Astrocyte (in vitro differentiated cells and primary cell): ENCODE results near the gene LTB4R. TPM values are rescaled to one million over a fixed set of nuclear protein-coding genes. Genes with fewer than 3 reads are reported as not detected.

Source experiments
- DNase-seq: peaks from one replicate; pipeline ENCODE4 v3.0.0-alpha.2; 2010; ENCODE audit warnings: low read depth
- FAIRE-seq: peaks from 2 replicates; lab custom pipeline; 2011; peaks lifted over from hg19 to GRCh38; lab: Jason Lieb, UNC
- H2AFZ ChIP-seq: 2 replicates; pipeline ENCODE4 v1.6.0; 2012; ENCODE audit warnings: low read depth, low read length, inconsistent platforms
- H3K27ac ChIP-seq: 2 replicates; pipeline ENCODE4 v1.5.1; 2011; ENCODE audit warnings: low read depth, low read length, inconsistent platforms
- H3K27me3 ChIP-seq: 2 replicates; pipeline ENCODE4 v1.6.0; 2011; ENCODE audit warnings: low read length, inconsistent platforms; ENCODE audit not compliant: insufficient read depth
- H3K36me3 ChIP-seq: 2 replicates; pipeline ENCODE4 v1.5.1; 2011; ENCODE audit warnings: low read length, inconsistent platforms; ENCODE audit not compliant: insufficient read depth
- H3K4me1 ChIP-seq: 2 replicates; pipeline ENCODE4 v1.5.1; 2011; ENCODE audit warnings: low read length, inconsistent platforms; ENCODE audit not compliant: insufficient read depth
- H3K4me2 ChIP-seq: 2 replicates; pipeline ENCODE4 v1.6.0; 2012; ENCODE audit warnings: low read length, inconsistent platforms
- H3K4me3 ChIP-seq: 2 replicates; pipeline ENCODE4 v1.5.1; 2011; ENCODE audit warnings: low read depth, mild to moderate bottlenecking, low read length, inconsistent platforms; ENCODE audit not compliant: insufficient read depth
- H3K79me2 ChIP-seq: 2 replicates; pipeline ENCODE4 v1.6.0; 2012; ENCODE audit warnings: mild to moderate bottlenecking, low read length, inconsistent platforms; ENCODE audit not compliant: insufficient read depth
- H3K9ac ChIP-seq: 2 replicates; pipeline ENCODE4 v1.6.0; 2012; ENCODE audit warnings: mild to moderate bottlenecking, low read length, inconsistent platforms
- H3K9me3 ChIP-seq: 2 replicates; pipeline ENCODE4 v1.5.1; 2012; ENCODE audit warnings: low read depth, mild to moderate bottlenecking, low read length, inconsistent platforms; ENCODE audit not compliant: insufficient read depth
- H4K20me1 ChIP-seq: 2 replicates; pipeline ENCODE4 v1.6.0; 2012; ENCODE audit warnings: low read length, inconsistent platforms; ENCODE audit not compliant: insufficient read depth
- H3K27ac Mint-ChIP-seq: one replicate; pipeline ENCODE4 v1.8.0; 2021; ENCODE audit warnings: mild to moderate bottlenecking, mixed read lengths; ENCODE audit not compliant: unreplicated experiment
- H3K27me3 Mint-ChIP-seq: one replicate; pipeline ENCODE4 v1.8.0; 2021; ENCODE audit warnings: low read depth, mixed read lengths; ENCODE audit not compliant: unreplicated experiment
- H3K36me3 Mint-ChIP-seq: one replicate; pipeline ENCODE4 v1.8.0; 2021; ENCODE audit warnings: low read depth, mixed read lengths; ENCODE audit not compliant: unreplicated experiment
- H3K4me1 Mint-ChIP-seq: one replicate; pipeline ENCODE4 v1.8.0; 2021; ENCODE audit warnings: low read depth, mixed read lengths; ENCODE audit not compliant: unreplicated experiment
- H3K4me3 Mint-ChIP-seq: one replicate; pipeline ENCODE4 v1.8.0; 2021; ENCODE audit warnings: mild to moderate bottlenecking, moderate library complexity, mixed read lengths; ENCODE audit not compliant: unreplicated experiment
- H3K9me3 Mint-ChIP-seq: one replicate; pipeline ENCODE4 v1.8.0; 2021; ENCODE audit warnings: mild to moderate bottlenecking, mixed read lengths; ENCODE audit not compliant: unreplicated experiment
- CTCF ChIP-seq: IDR thresholded peaks from 2 replicates; pipeline ENCODE4 v1.5.1; 2011; ENCODE audit warnings: low read depth, mild to moderate bottlenecking, inconsistent platforms, low read length, moderate library complexity; ENCODE audit not compliant: insufficient read depth
- EZH2 ChIP-seq: IDR thresholded peaks from 2 replicates; pipeline ENCODE4 v1.6.1; 2012; ENCODE audit warnings: mild to moderate bottlenecking, low read length, inconsistent platforms; ENCODE audit not compliant: insufficient read depth
- total RNA-seq: library from RNA; stranded (reverse); gene quantifications from 2 replicates; pipeline ENCODE4 v1.2.1, GENCODE V29; 2021

LTB4R gene
- total RNA-seq, 1 donor from 2014 or later: 5.5 TPM

DNA sequence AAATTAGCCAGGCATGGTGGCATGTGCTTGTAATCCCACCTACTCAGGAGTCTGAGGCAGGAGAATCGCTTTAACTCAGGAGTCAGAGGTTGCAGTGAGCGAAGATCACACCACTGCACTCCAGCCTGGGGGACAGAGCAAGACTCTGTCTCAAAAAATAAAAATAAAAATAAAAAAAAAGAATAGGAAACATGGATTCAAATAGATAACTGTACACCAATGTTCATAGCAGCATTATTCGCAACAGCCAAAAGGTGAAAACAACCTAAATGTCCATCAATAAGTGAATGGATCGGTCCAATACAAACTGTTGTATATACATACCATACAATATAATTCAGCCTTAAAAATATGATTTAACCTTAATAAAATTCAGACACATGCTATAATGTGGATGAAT is 31.6 kb downstream of the LTB4R start:
- FAIRE-seq: no peak
- Mint-ChIP-seq H3K27ac (no peak overlapping the region), H3K27me3 (peaks cover 55% of the 10 kb centered on the region), H3K4me3 (no peak overlapping the region), H3K4me1 (peaks cover 5% of the 10 kb centered on the region), H3K36me3 (peaks cover under 1% of the 10 kb centered on the region), H3K9me3 (peaks cover 3% of the 10 kb centered on the region)
- peaks cover 46% of the 10 kb centered on the region for H3K27me3 ChIP-seq
- no peak overlapping the region for H3K27ac ChIP-seq
- H4K20me1 ChIP-seq: no peaks in the 10 kb centered on the region
- no peak for TF ChIP-seq CTCF
- TF ChIP-seq EZH2: no peak
- H2AFZ ChIP-seq: no peak overlapping the region
- DNase-seq: no peak
- H3K4me3 ChIP-seq: no peak overlapping the region
- H3K4me2 ChIP-seq: no peak overlapping the region
- no peaks in the 10 kb centered on the region for H3K36me3 ChIP-seq
- no peaks in the 10 kb centered on the region for H3K4me1 ChIP-seq
- no peaks in the 10 kb centered on the region for H3K9me3 ChIP-seq
- H3K79me2 ChIP-seq: no peaks in the 10 kb centered on the region
- no peak overlapping the region for H3K9ac ChIP-seq

- Histone ChIP-seq H3K36me3 (no peaks in the 10 kb centered on the region), H4K20me1 (no peaks in the 10 kb centered on the region), H3K9me3 (no peaks in the 10 kb centered on the region), H3K9ac (no peak overlapping the region), H3K4me1 (no peaks in the 10 kb centered on the region), H3K79me2 (no peaks in the 10 kb centered on the region), H3K27ac (no peak overlapping the region), H3K4me3 (no peak overlapping the region), H3K4me2 (no peak overlapping the region), H3K27me3 (peaks cover 39% of the 10 kb centered on the region), H2AFZ (no peak overlapping the region)
- Mint-ChIP-seq H3K4me3 (no peak overlapping the region), H3K27ac (no peak overlapping the region), H3K9me3 (peaks cover 3% of the 10 kb centered on the region), H3K4me1 (peaks cover 5% of the 10 kb centered on the region), H3K27me3 (peaks cover 49% of the 10 kb centered on the region), H3K36me3 (no peaks in the 10 kb centered on the region)
- DNase-seq (no peak), FAIRE-seq (no peak)
- TF ChIP-seq CTCF: no peak
- TF ChIP-seq EZH2: no peak
Measured at GRCh38 chr14:24343795-24344660, 32.7 kb downstream of the LTB4R start.

DNA sequence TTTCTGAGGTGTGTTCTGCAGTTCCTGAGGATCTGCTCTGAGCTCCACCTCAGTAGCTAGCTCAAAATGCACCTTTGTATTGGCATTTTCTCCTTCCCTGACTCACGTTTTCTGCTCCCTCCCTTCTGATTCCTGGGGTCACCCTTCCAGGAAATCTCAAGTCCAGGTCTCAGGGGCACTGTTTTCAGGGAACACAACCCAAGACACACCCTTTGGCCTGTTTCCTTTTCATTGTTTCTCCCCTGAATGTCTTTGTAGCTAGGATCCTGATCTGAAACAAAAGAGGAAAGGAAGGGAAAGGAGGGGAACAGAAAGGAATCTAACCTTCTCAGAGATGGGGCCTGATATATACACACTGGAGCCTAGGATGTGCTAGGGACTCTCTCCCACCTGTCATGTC is 35.8 kb downstream of the LTB4R start:
- Histone ChIP-seq H3K9ac (no peak overlapping the region), H2AFZ (no peak overlapping the region), H3K79me2 (no peaks in the 10 kb centered on the region), H3K9me3 (no peaks in the 10 kb centered on the region), H3K36me3 (no peaks in the 10 kb centered on the region), H3K4me3 (no peak overlapping the region), H4K20me1 (no peaks in the 10 kb centered on the region), H3K27ac (no peak overlapping the region), H3K4me1 (no peaks in the 10 kb centered on the region), H3K27me3 (peaks cover 47% of the 10 kb centered on the region), H3K4me2 (no peak overlapping the region)
- H3K27ac Mint-ChIP-seq: no peak overlapping the region
- FAIRE-seq (no peak), DNase-seq (no peak)
- H3K36me3 Mint-ChIP-seq: no peaks in the 10 kb centered on the region
- TF ChIP-seq EZH2: no peak
- no peak for TF ChIP-seq CTCF
- no peak overlapping the region for H3K4me3 Mint-ChIP-seq
- peaks cover 56% of the 10 kb centered on the region for H3K27me3 Mint-ChIP-seq
- H3K4me1 Mint-ChIP-seq: peaks cover 5% of the 10 kb centered on the region
- H3K9me3 Mint-ChIP-seq: peaks cover 2% of the 10 kb centered on the region
